HG03175 (cell line): ENCODE measurements around the gene TMED6.

ENCODE experiments used
- ATAC-seq: cut with Tn5 transposase; IDR thresholded peaks from one replicate; pipeline ENCODE4 v1.9.1; 2021; ENCODE audit warnings: mild to moderate bottlenecking, moderate library complexity; ENCODE audit not compliant: unreplicated experiment

TMED6 gene

DNA sequence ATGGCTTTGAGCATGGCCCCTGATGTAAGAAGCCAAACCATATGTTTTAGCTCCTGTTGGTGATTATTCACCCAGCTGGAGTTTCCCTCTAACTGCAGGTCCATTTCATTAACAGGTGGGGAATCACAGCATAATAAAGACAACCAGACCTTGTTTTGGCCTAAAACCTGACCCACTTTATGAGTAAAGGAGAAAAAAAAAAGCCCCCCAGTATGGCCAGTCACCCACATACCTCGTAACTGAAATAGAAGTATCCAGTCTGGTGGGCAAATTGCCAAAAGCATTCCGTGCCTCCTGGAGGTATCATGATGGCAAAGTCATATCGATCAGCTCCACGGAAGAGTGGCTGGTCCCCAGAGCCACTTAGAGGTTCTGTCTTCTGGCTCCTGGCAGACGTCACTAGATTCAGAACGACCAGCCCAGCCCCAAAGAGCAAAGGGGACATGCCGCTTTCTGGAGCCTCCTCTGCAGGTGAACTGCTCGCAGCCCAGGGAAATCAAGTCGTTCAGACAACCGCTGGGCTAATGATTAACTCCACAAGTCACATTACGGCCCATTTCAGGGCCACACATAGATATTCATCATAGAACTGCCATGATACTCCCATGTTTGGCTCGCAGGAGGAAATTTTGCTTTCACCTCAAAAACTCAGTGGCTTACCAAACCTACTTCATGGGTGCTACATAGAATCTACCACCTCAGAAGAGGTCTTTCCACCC is at the start of gene TMED6:
Gene TMED6 (minus strand): TSS at position 478 of the 719 bp plus-strand sequence. CDS start 33 bp downstream, at position 445.
- no peak for ATAC-seq

DNA sequence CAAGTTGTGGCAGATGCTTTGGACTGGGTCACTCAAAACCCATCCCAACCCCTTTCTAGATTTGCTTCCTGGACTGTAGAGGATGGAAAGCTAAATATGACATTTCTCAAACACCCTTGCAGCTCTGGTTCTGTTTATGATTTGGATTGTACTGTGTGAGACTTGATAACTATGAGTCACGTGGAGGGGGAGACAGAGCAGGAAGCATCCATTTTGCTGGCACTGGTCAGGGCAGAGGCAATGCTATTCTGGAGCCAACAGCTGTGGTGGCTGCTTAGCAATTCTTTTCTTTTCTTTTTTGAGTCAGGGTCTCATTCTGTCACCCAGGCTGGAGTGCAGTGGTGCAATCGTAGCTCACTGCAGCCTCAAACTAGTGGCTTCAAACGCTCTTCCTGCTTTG is 47.8 kb upstream of the TMED6 start:
- ATAC-seq: no peak

DNA sequence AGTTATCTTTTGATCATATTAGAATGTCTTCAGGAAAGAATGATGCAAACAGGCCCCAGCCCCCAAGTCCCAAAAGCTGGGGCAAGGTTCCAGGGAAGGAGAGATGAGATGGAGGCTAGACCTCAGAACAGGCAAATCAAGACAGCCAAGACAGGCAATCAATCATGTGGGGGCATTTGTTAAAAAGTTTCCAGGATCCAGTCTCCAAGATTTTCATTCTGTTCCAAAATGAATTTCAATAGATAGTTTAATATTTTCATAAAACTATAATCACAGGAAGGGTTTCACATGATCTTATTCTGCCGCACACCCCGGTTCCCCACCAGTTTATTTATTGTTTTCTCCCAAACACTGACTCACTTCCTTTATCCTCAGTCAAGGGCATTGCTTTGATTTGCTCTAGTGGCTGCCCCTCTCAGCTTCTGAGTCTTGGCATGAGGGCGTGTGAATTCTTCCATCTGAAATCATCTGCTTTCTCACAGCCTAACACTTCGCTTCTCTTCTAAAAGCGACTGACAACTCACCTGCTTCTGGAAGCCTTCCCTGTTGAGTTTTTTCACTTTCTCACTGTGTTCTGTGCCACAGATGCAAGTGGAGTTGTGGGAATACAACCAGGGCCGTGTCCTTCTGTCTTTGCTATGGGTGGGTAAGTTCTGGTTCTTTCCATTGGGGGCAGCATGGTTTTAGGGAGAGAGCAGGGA is 46.4 kb upstream of the TMED6 start:
- ATAC-seq: no peak

DNA sequence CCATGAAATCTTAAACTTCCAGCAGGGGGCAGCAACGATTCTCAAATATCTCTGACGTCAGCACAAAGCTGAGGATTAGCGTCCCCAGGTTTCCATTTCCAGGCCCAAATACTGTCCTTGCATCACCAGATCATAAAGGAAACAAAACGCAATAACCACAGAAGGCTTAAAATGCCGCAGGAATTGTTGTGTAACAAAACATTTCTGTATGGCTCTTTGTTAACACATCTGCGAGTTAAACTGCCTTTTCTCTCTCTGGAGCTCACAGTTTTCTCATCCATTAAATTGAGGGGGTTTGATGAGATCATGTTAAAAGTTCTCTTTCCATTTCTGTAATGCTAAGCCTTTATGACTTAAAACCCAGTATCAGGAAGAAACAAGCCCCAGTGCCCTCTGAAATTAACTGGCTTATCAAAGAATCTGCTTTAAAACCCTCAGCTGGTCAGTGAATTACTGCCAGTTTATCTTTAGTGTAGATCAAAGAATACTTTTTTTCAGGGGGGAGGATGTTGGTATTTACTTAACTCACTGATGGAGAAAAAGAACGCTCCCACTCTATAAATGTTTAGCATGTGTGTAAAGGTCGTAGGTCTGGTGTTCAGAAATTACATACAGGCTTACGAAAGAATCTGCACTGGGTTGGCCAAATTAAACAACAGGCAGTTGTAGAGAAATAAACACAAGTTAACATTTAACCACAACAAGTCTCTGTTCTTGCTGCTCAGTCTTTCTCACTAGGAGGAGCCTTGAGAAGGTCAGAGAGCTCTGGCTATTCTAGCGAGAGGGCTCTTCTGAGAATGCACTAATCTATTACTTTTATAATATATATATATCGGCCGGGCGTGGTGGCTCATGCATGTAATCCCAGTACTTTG is 44.8 kb upstream of the TMED6 start:
- peak; percentile 59 for ATAC-seq

DNA sequence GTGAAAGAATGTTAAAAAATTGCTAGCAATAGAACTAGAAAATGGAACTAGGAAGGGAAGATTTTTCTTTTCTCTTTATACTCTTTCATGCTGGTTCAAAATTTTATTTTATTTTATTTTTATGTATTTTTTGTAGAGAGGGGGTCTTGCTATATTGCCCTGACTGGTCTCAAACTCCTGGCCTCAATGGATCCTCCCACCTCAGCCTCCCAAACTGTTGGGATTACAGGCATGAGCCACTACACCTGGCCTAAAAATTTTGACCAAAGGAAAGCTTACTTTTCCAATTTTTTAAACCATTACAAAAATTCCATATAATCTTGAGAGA is 44.2 kb upstream of the TMED6 start:
- ATAC-seq: no peak

DNA sequence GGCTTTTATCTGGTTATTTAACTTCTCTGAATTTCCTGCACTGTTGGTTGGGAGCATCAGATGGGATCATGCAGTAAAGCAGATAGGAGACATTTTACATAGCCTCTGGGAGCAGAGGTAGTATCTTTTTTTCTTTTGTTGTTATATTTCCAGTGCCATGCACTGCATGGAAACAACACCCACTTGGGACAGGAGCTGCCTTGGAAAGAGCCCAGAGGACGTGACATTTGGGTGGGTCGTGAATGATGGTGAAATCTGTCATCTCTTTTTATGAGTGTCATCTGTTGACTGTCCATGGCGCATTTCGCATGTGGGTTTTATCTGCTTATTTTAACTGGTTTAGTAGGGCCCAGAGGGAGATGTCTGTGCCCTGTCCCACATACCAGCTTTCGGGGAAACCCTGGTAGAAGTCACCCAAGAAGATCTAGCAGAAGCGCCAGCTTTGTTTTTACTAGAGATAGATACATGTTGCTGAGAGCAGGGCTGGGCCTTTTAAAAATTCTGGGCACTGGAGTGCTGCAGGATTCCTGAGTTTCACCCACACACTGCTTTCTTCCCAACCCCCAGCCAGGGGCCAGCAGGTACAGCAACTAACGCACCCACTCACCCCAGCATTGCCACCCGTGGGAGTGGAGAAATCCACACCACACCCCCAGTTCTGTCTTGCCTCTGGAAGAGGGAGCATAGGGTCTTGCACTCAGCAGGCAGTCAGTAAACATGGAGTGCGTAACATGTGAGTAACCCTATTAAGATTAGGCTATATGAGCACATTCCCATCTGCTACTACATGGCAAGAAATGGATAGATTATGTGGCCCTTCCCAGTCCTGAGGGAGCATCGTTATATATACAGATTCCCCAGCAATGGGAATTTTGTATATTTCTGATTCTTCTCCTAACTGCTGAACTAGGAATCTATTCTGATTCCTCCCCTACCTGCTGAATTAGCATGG is 42.6 kb upstream of the TMED6 start:
- ATAC-seq: no peak

DNA sequence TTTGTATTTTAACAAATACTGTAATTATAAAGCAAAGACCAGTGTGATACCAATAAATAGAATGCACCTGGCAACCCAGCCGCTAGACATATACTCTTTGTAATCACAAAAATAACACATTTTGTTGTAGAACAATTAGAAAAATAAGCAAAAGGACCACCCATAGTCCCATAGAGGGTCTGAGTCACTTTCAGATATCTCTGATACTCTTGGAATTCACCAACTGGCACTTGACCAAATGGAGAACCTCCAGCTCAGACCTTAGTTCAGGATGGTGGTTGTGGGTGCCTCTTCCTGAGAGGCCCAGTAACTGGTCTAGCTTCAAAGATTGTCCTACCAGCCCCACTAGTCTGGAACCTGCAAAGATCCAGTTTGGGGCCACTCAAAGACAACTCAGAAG is 35.0 kb upstream of the TMED6 start:
- ATAC-seq: no peak

DNA sequence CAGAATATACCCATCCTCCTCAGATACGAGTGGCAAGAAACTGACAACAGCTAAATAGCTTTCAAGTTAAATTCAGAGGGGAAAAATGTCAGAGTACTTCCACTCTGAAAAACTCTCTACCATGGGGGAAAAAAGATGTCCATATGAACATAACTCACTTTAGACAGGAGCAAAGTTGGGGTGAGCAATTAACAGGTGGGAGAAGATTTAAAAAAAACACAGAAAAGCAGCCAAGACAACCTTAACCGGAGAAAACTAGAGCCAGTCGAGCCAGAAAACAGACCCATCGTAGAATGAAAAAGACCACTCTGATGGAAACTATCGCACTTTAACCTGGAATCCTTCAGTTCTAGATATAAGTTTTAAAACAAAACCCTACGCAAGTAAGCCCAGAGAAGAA is 33.4 kb upstream of the TMED6 start:
- no peak for ATAC-seq

DNA sequence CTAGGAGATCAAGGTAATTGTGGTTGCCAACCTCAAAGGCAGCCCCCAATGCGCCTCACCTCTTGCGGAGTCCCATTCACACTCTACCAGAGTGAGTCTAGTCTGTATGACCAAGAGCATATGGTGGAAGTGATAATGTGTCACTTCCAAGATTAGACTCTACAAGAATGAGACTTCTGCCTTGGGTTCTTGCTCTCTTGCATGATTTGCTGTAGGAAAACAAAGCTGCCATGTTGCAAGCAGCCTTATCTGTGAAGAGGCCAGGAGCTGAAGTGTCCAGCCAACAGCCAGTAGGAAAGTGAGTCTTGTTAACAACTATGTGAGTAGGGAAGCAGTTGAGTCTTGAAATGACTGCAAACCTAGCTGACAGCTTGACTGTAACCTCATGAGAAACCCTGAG is 30.8 kb upstream of the TMED6 start:
- ATAC-seq: no peak

DNA sequence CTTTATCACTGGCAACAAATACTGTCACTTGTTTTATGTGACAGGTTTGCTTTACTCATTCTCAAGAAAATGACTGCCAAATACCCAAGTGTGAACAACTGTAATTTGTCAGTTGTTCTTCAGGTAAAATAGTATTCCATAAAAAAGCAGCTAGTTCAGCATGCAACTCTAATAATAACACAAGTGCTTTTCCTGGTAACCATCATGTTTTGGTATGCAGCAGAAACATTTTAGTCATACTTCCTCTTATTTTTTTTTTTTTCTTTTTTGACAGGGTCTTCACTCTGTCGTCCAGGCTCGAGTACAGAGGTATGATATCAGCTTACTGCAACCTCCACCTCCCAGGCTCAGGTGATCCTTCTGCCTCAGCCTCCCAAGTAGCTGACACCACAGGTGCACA is 29.6 kb upstream of the TMED6 start:
- ATAC-seq: no peak

DNA sequence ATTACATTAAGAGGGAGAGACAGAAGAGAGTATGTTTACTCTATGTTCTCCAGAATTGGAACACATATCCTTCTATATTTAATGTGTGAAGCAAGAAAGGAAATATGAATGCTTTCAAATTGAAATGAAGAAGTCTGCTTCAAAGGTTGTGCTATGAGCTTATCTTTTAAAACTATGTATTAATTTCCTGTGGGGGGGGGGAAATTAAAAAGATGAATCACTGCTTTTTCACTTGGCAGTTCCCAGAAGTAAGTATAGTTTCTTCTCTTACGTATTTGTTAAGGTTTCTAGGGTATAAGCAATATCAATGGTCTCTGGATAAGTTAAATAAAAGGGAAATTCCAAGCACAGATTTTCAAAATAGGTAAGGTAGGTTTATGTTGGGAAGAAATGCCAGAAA is 27.2 kb upstream of the TMED6 start:
- no peak for ATAC-seq

DNA sequence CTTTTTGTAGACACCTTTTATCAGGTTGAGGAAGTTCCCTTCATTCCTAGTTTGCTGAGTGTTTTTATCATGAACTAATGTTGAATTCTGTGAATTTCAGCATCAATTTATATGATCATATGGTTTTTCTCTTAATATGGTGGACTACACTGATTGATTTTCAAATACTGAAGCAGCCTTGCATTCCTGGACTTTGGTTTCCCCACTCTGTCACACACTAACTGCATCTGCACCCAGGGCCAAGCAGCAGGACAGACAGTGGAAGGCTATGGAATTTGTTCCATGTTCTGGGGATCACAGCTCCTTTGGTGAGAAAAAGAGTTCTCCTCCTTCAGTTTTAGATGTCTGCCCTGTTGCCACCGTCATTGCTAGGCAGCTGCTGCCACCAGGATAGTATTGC is 26.4 kb upstream of the TMED6 start:
- ATAC-seq: no peak

DNA sequence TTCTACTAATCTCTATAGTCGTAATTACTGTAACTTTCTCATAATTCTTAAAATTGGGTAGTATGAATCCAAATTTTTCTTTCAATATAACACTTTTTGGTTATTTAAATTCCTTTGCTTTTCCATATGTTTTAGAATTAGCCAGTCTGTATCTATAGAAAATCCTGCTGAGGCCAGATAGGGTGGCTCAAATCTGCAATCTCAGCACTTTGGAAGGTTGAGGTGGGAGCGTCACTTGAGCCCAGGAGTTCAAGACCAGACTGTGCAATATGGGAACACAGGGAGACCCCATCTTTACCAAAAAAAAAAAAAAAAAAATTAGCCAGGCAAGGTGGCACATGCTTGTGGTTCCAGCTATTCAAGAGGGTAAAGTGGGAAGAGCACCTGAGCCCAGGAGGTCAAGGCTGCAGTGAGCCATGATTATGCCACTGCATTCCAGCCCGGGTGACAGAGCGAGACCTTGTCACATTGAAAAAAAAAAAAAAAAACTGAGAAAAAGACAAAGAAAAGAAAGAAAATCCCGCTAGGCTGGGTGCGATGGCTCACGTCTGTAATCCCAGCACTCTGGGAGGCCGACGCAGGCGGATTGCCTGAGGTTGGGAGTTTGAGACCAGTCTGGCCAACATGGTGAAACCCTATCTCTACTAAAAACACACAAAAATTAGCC is 24.9 kb upstream of the TMED6 start:
- no peak for ATAC-seq

DNA sequence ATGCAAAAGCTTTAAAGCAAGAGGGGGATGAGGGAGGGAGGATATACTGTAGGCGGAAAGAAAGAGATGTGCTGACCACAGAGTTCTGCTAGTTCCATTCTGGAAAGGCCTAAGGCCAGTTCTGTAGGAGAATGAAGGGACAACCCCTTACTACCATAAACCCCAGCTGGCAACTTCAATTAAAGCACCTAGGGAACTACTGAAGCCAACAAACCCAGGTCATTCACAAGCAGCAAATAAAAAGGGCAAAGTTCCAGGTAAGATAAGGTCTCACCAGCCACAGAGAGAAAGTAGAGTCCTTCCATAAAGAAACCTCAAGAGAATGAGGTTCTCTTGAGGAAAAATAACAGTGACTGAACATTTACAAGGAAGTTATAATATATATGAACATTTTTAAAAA is 21.4 kb upstream of the TMED6 start:
- no peak for ATAC-seq

DNA sequence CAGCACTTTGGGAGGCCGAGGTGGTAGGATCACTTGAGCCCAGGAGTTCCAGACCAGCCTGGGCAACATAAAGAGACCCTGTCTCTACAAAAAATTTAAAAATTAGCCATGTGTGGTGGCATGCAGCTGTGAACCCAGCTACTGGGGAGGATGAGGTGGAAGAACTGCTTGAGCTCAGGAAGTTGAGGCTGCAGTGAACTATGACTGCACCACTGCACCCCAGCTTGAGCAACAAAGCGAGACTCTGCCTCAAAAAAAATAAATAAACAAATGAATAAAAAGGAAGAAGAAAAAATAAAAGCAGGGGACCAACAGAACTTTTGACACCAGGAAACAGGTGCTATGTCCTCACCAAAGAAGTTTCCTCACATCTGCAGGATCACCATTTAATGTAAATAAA is 20.0 kb upstream of the TMED6 start:
- ATAC-seq: no peak

DNA sequence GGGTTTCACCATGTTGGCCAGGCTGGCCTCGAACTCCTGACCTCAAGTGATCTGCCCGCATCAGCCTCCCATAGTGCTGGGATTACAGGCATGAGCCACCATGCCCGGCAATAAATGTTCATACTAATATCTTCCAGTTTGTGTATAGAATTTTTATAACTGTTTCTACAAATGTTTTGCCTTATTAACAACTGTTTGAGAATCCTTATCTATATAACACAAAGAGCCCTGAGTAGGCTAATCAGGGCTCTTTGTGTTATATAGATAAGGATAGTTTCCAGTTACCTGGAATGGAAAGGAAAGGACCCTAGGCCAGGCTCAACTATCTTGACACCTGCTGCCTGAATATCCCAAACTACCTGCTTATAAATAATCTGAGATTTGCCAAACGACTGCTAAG is 17.3 kb upstream of the TMED6 start:
- ATAC-seq: no peak

DNA sequence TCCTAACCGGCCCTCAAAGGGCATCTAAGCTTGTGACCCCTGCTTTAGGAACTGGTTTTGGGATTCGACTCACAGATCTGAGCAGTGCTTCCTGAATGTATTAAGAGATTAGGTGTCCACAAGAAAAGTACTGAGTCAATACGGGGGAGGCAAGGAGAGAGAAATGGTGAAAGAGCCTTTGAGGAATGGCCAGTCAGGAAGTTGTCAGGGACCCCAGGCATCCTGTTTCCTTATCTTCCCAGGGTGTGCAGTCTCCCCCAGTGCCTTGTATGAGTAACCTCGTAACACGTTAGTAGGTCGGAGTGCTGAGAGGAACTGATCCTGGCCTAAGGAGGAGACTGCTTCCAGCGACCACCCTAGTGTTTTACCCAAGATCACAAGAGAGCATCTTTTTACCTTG is 16.4 kb upstream of the TMED6 start:
- no peak for ATAC-seq

DNA sequence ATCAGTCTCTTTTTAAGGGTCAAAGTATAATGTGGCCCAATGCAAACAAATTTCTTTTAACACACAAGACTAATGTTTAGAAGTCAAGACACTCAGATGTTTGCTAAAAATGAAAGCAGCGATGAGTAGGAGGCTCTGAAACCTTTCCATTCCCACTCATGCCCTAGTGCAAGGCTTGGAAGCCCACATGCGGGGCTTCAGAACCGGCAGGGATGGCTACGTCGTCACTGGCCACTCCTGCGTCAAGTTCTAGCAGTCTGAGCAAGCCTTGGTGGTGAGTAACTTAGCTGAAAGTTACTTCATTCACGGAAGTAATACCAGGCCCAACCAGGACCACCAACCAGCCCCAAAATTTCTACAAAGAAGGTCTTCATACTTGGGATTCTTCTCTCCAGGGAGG is 14.8 kb upstream of the TMED6 start:
- ATAC-seq: no peak

DNA sequence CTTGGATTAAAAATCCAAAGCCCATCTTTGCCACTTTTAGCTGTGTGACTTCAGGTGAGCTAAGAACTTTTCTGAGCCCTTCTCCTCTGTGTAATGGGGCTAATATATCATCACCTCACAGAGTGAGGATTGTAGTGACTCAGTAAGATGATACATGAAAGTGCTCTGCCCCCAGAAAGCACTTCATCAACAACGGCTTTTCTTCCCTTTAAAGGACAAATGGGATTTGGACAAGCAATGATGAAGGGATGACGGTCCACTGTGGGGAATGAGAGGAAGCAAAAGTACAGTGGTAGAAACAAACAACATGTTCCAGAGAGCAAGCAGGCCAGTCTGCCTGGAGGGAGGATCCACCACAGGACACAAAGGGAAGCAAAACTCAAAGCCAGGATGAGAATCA is 14.3 kb upstream of the TMED6 start:
- ATAC-seq: no peak

DNA sequence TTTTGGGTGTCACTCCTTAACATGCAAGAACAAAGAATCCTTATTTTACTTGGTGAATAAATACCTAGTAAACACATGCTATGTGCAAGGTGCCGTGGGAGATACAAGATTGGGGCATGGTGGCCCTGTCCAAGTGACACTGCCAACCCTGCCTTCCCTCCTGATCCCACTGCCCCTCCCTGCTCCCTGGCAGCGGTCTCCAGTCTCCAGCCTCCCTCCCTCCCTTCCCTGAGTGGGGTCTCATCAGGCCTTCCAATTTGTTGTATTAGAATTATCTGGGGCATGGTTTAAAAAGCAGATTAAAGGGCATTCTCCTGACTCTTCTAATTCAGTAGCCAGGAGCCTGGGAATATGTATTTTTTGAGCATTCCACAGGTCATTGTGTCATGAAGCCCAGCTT is 12.5 kb upstream of the TMED6 start:
- ATAC-seq: no peak
